K562 (cell line): Measurements from ENCODE around the gene FITM1. TPM values are rescaled to one million over a fixed set of nuclear protein-coding genes. Genes with fewer than 3 reads are reported as not detected.

ENCODE experiments used
- AFF1 ChIP-seq, 2 experiments: fragments of 450-650 bp; IDR thresholded peaks; 2 replicates each; pipeline ENCODE4 v1.6.1; 2018; ENCODE audit warnings: mild to moderate bottlenecking in 2 of 2, low read depth in 1 of 2; ENCODE audit not compliant: partially characterized antibody in 2 of 2
- ARID1B ChIP-seq: fragments of 450-650 bp; IDR thresholded peaks from 2 replicates; pipeline ENCODE4 v1.6.1; 2016; ENCODE audit warnings: antibody characterized with exemption, mild to moderate bottlenecking, inconsistent platforms
- ARID3B ChIP-seq: fragments of 250-450 bp; sonication (Bioruptor Pico); IDR thresholded peaks from 2 replicates; pipeline ENCODE4 v1.4.0; 2020; ENCODE audit warnings: borderline replicate concordance
- GATAD2A ChIP-seq: fragments of 450-650 bp; IDR thresholded peaks from 2 replicates; pipeline ENCODE4 v1.6.1; 2017
- GTF2E2 ChIP-seq: fragments of 200-800 bp; sonication (Bioruptor generic); IDR thresholded peaks from 2 replicates; pipeline ENCODE4 v1.6.1; 2016; ENCODE audit warnings: missing genetic modification characterization, missing compliant biosample characterization
- HMGN3 ChIP-seq: IDR thresholded peaks from 2 replicates; pipeline ENCODE4 v1.6.1; 2011; ENCODE audit warnings: borderline replicate concordance, low read depth, mild to moderate bottlenecking, mixed read lengths, low read length; ENCODE audit not compliant: insufficient read length; ENCODE audit errors: extremely low read depth
- HOXB6 ChIP-seq: fragments of 250-450 bp; sonication (Bioruptor Pico); IDR thresholded peaks from 2 replicates; pipeline ENCODE4 v1.5.1; 2022; ENCODE audit warnings: mild to moderate bottlenecking, borderline replicate concordance
- MCM7 ChIP-seq, 2 experiments: fragments of 450-650 bp; IDR thresholded peaks; 2 replicates each; pipeline ENCODE4 v1.6.1; 2016 to 2018
- MED1 ChIP-seq: sonication (generic); formaldehyde crosslinking; IDR thresholded peaks from 2 replicates; pipeline ENCODE4 v1.8.1; 2023; ENCODE audit warnings: missing genetic modification reagents, borderline replicate concordance
- NFIC ChIP-seq: fragments of 450-650 bp; IDR thresholded peaks from 2 replicates; pipeline ENCODE4 v1.6.1; 2017; ENCODE audit warnings: mild to moderate bottlenecking, inconsistent platforms
- NFYB ChIP-seq: IDR thresholded peaks from 2 replicates; pipeline ENCODE4 v1.6.1; 2011; ENCODE audit warnings: mild to moderate bottlenecking, moderate library complexity; ENCODE audit not compliant: insufficient read length; ENCODE audit errors: extremely low read depth
- NR2F6 ChIP-seq: fragments of 450-650 bp; formaldehyde crosslinking; IDR thresholded peaks from 2 replicates; pipeline ENCODE4 v1.4.0; 2020; ENCODE audit warnings: mild to moderate bottlenecking
- PRMT5 ChIP-seq: sonication (generic); formaldehyde crosslinking; IDR thresholded peaks from 2 replicates; pipeline ENCODE4 v1.5.0; 2020; ENCODE audit warnings: missing genetic modification reagents
- RBM14 ChIP-seq: fragments of 200-400 bp; formaldehyde crosslinking; IDR thresholded peaks from 2 replicates; pipeline ENCODE4 v1.6.1; 2018; ENCODE audit warnings: low read depth, mild to moderate bottlenecking, low read length, moderate library complexity, borderline replicate concordance; ENCODE audit not compliant: insufficient read depth
- SETDB1 ChIP-seq: IDR thresholded peaks from one replicate; pipeline ENCODE4 v1.6.1; 2012; ENCODE audit warnings: low read length, control low read depth, inconsistent platforms
- SMARCA5 ChIP-seq: fragments of 450-650 bp; IDR thresholded peaks from 2 replicates; pipeline ENCODE4 v1.6.1; 2016
- SREBF2 ChIP-seq: sonication (generic); formaldehyde crosslinking; IDR thresholded peaks from 2 replicates; pipeline ENCODE4 v1.4.0; 2020; ENCODE audit warnings: mild to moderate bottlenecking, missing genetic modification reagents
- XRCC3 ChIP-seq: fragments of 450-650 bp; IDR thresholded peaks from 2 replicates; pipeline ENCODE4 v1.6.1; 2017; ENCODE audit warnings: mild to moderate bottlenecking, moderate library complexity
- YY1 ChIP-seq, 3 experiments: IDR thresholded peaks; 2 replicates each; pipeline ENCODE4 v1.6.1; 2011; ENCODE audit warnings: low read length in 2 of 3, mild to moderate bottlenecking in 2 of 3, moderate library complexity in 2 of 3, borderline replicate concordance in 1 of 3, control low read depth in 1 of 3, low read depth in 1 of 3; ENCODE audit not compliant: insufficient read depth in 3 of 3, insufficient replicate concordance in 2 of 3, control insufficient read depth in 1 of 3, insufficient read length in 1 of 3; ENCODE audit errors: extremely low read depth in 1 of 3
- polyA plus RNA-seq, 8 experiments: library from polyadenylated mRNA; depleted of rRNA in 4 of 8; stranded (reverse) in 5 of 8; unstranded in 3 of 8; fragments of >200 nt; fragmentation: Nextera tagmentation in 2 of 8; fragmentation: Illumina TruSeq in 1 of 8; extraction: Ambion mirVana in 2 of 8; extraction: Trizol in 1 of 8; gene quantifications; 2 replicates each; pipeline versions ENCODE4 v1.2.1 to v1.2.3, GENCODE V29; 2011 to 2014; ENCODE audit warnings: inconsistent platforms in 1 of 8, missing spikeins in 1 of 8
- total RNA-seq, 7 experiments: library from RNA; depleted of rRNA in 6 of 7; stranded (reverse); fragments of >200 nt in 6 of 7; fragmentation: Illumina TruSeq in 2 of 7; extraction: Trizol in 2 of 7; gene quantifications; 2 replicates each; pipeline versions ENCODE4 v1.2.1 to v1.2.3, GENCODE V29; 2011 to 2021; ENCODE audit warnings: low replicate concordance in 1 of 7
- TF ChIP-seq, protein P1 (sequence below): fragments of 250-450 bp; sonication (Bioruptor Pico); IDR thresholded peaks from 2 replicates; pipeline ENCODE4 v1.4.0; 2020; ENCODE audit warnings: mild to moderate bottlenecking, moderate library complexity, borderline replicate concordance

The FITM1 gene
- total and polyA plus RNA-seq, 9 of the 15 experiments (the other 6 are each of a cell fraction or from before 2014, with no cell fraction given): 0.09 to 0.20 TPM; not detected in 7

GRCh38 chr14:24141097-24141880 is 10.8 kb downstream of the FITM1 start, which contains the start of gene EMC9 (continued):
- no peak for TF ChIP-seq SMARCA5
- no peak for TF ChIP-seq SREBF2
- no peak for TF ChIP-seq SETDB1
- TF ChIP-seq, protein P1, sequence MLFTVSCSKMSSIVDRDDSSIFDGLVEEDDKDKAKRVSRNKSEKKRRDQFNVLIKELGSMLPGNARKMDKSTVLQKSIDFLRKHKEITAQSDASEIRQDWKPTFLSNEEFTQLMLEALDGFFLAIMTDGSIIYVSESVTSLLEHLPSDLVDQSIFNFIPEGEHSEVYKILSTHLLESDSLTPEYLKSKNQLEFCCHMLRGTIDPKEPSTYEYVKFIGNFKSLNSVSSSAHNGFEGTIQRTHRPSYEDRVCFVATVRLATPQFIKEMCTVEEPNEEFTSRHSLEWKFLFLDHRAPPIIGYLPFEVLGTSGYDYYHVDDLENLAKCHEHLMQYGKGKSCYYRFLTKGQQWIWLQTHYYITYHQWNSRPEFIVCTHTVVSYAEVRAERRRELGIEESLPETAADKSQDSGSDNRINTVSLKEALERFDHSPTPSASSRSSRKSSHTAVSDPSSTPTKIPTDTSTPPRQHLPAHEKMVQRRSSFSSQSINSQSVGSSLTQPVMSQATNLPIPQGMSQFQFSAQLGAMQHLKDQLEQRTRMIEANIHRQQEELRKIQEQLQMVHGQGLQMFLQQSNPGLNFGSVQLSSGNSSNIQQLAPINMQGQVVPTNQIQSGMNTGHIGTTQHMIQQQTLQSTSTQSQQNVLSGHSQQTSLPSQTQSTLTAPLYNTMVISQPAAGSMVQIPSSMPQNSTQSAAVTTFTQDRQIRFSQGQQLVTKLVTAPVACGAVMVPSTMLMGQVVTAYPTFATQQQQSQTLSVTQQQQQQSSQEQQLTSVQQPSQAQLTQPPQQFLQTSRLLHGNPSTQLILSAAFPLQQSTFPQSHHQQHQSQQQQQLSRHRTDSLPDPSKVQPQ (CRISPR knock-in tag): no peak
- TF ChIP-seq HMGN3: no peak
- TF ChIP-seq XRCC3: no peak
- no peak for TF ChIP-seq GATAD2A
- TF ChIP-seq RBM14: no peak
- 0 out of 2 replicates have a peak, but pooled peaks have one; percentile 5 for TF ChIP-seq ARID1B
- TF ChIP-seq NR2F6 (CRISPR knock-in tag): no peak
- TF ChIP-seq AFF1 (IDR thresholded peaks at IDR 0.05; ENCODE audit: low read depth in 1 of 2, partially characterized antibody in 2 of 2): no peak
- no peak for TF ChIP-seq MED1 (CRISPR knock-in tag)
- TF ChIP-seq YY1 (IDR thresholded peaks at IDR 0.05; ENCODE audit: borderline replicate concordance in 1 of 3, control insufficient read depth in 1 of 3, extremely low read depth in 1 of 3, insufficient read depth in 3 of 3, insufficient read length in 1 of 3, insufficient replicate concordance in 2 of 3, low read depth in 1 of 3, low read length in 2 of 3): peak in 1 of 3 experiments; percentile 13
- TF ChIP-seq GTF2E2 (tag): no peak
- TF ChIP-seq HOXB6: no peak
- TF ChIP-seq PRMT5 (CRISPR knock-in tag): no peak
- peak; percentile 81 for TF ChIP-seq NFYB
- no peak for TF ChIP-seq NFIC
- no peak for TF ChIP-seq ARID3B (CRISPR knock-in tag)
- no peak for TF ChIP-seq MCM7 (IDR thresholded peaks at IDR 0.05)
